Type B pancreatic cell (in vitro differentiated cells): ENCODE data around the gene TRRAP. TPM values are rescaled to one million over a fixed set of nuclear protein-coding genes. Genes with fewer than 3 reads are reported as not detected.

Experiments used
- DNase-seq: peaks from one replicate; pipeline ENCODE4 v3.0.0; 2021; ENCODE audit warnings: mixed read lengths; ENCODE audit not compliant: unreplicated experiment; ENCODE audit errors: extremely low spot score
- H3K27ac Mint-ChIP-seq: 2 replicates; pipeline ENCODE4 v1.8.0; 2021; ENCODE audit warnings: mild to moderate bottlenecking, mixed read lengths
- H3K27me3 Mint-ChIP-seq: 2 replicates; pipeline ENCODE4 v1.8.0; 2021; ENCODE audit warnings: mixed read lengths
- H3K36me3 Mint-ChIP-seq: 2 replicates; pipeline ENCODE4 v1.8.0; 2021; ENCODE audit warnings: mixed read lengths
- H3K4me1 Mint-ChIP-seq: one replicate; pipeline ENCODE4 v1.8.0; 2021; ENCODE audit warnings: mixed read lengths; ENCODE audit not compliant: unreplicated experiment
- H3K4me3 Mint-ChIP-seq: 2 replicates; pipeline ENCODE4 v1.8.0; 2021; ENCODE audit warnings: mild to moderate bottlenecking, mixed read lengths
- H3K9me3 Mint-ChIP-seq: 2 replicates; pipeline ENCODE4 v1.8.0; 2021; ENCODE audit warnings: mixed read lengths
- total RNA-seq: library from RNA; stranded (reverse); gene quantifications from 2 replicates; pipeline ENCODE4 v1.2.1, GENCODE V29; 2021; ENCODE audit warnings: low replicate concordance
- TF ChIP-seq, protein P1 (sequence below): fragments of 200-600 bp; sonication (generic); conservative IDR thresholded peaks from 2 replicates; pipeline ENCODE4 v1.5.0; 2021; ENCODE audit warnings: antibody characterized with exemption, mild to moderate bottlenecking

TRRAP gene
- total RNA-seq, 1 donor from 2014 or later: 65.7 TPM

DNA sequence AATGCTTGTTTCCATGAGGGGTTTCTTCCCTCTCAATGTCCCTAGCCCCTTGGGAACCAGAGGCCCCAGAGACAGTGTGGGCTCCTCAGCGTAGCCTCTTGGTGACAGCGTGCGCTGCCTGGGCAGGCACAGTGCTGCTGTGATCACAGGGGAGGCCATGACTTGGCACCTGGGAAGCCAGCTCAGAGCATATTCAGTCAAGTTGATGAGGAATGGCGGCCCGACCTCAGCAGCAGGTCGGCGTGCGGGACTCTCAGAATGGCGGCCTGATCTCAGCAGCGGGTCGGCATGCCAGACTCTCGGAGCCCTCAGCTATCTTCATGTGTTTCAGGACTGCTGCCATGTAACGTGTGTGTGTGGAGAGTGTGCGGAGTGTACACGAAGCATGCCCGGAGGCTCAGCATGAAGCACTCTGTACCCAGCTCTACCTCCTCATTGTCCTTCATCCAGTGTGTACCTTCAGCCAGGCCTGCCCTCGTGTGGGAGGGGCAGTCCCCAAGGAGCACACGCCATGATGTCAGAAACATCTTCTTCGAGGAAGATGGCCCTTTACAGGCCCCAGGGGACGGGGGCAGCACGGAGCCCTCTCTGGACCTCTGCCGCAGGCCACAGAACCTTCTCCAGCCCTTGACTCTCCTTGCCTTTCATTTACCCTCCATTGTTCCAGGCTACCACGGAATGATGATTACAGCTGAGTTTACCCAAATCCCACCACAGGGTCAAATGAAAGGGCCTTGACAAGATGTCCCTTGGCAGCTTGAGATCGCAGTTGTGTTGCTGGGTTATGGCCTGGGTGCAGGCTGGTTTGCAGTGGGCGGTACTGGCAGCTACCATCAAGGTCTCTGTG, 135.2 kb downstream of the TRRAP start:
- H3K36me3 Mint-ChIP-seq: peaks cover 48% of the 10 kb centered on the region
- no peaks in the 10 kb centered on the region for H3K4me1 Mint-ChIP-seq
- H3K9me3 Mint-ChIP-seq: peaks cover 7% of the 10 kb centered on the region
- no peak overlapping the region for H3K4me3 Mint-ChIP-seq
- no peaks in the 10 kb centered on the region for H3K27me3 Mint-ChIP-seq
- no peak overlapping the region for H3K27ac Mint-ChIP-seq
- no peak for DNase-seq
- TF ChIP-seq, protein P1, sequence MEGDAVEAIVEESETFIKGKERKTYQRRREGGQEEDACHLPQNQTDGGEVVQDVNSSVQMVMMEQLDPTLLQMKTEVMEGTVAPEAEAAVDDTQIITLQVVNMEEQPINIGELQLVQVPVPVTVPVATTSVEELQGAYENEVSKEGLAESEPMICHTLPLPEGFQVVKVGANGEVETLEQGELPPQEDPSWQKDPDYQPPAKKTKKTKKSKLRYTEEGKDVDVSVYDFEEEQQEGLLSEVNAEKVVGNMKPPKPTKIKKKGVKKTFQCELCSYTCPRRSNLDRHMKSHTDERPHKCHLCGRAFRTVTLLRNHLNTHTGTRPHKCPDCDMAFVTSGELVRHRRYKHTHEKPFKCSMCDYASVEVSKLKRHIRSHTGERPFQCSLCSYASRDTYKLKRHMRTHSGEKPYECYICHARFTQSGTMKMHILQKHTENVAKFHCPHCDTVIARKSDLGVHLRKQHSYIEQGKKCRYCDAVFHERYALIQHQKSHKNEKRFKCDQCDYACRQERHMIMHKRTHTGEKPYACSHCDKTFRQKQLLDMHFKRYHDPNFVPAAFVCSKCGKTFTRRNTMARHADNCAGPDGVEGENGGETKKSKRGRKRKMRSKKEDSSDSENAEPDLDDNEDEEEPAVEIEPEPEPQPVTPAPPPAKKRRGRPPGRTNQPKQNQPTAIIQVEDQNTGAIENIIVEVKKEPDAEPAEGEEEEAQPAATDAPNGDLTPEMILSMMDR: no peak

DNA sequence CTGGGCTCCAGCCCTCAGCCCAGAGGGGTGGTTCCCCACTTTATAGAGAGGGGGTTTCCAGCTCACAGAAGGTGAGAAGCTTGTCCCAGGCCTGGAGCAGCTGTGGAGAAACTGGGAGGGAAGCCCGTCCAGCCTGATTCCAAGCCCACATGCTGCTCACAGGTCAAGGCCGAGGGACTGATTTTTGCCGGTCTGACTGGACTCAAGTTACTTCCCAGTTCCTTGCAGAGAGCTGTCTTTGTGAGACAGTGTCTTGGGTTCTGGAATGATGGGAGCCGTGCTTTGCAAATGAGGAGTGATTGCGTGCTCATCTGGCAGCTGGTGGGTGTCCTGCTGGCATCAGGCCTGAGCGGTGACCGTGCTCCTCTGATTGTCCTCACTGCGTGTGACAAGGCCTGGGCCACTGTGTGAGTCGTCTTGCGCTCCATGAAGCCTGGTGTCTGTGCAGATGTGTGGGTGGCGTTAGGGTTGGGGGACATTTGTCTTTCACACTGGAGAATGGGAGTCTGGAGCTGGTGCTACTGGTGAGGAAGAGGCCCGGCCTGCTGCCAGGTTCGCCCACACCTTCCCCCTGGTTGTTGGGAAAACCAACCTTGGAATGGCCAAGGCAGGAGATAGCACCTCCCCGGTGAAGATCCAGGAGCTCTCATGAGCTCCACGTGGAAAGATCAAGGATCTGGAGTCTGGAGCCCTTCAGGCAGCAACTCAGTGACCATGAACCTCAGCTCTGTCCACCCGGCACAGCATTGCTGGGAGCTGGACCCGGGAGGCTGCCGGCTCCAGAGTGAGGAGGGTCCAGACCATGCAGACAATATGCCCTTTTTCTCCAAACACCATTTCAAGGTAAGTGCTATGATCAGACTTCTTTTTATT, 136.0 kb downstream of the TRRAP start:
- H3K9me3 Mint-ChIP-seq: peaks cover 7% of the 10 kb centered on the region
- H3K36me3 Mint-ChIP-seq: peaks cover 54% of the 10 kb centered on the region
- TF ChIP-seq, protein P1: no peak
- no peak overlapping the region for H3K4me3 Mint-ChIP-seq
- DNase-seq: no peak
- no peaks in the 10 kb centered on the region for H3K4me1 Mint-ChIP-seq
- H3K27me3 Mint-ChIP-seq: no peaks in the 10 kb centered on the region
- no peak overlapping the region for H3K27ac Mint-ChIP-seq

DNA sequence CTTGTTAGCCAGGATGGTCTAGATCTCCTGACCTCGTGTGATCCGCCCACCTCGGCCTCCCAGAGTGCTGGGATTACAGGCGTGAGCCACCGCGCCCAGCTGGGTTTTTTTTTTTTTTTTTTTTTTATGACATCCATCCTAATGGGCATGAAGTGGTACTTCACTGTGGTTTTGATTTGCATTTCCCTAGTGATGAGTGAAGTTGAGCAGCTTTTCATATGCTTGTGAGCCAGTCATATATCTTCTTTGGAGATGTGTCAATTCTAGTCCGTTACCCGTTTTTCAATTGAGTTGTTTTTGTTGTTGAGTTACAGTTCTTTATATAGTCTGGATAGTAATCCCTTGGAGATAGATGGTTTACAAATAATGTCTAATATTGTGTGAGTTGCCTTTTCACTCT, 137.9 kb downstream of the TRRAP start:
- Mint-ChIP-seq H3K27ac (no peak overlapping the region), H3K4me3 (no peak overlapping the region), H3K36me3 (peaks cover 57% of the 10 kb centered on the region), H3K9me3 (peaks cover 7% of the 10 kb centered on the region), H3K4me1 (no peaks in the 10 kb centered on the region), H3K27me3 (no peaks in the 10 kb centered on the region)
- DNase-seq: no peak
- TF ChIP-seq, protein P1: no peak

DNA sequence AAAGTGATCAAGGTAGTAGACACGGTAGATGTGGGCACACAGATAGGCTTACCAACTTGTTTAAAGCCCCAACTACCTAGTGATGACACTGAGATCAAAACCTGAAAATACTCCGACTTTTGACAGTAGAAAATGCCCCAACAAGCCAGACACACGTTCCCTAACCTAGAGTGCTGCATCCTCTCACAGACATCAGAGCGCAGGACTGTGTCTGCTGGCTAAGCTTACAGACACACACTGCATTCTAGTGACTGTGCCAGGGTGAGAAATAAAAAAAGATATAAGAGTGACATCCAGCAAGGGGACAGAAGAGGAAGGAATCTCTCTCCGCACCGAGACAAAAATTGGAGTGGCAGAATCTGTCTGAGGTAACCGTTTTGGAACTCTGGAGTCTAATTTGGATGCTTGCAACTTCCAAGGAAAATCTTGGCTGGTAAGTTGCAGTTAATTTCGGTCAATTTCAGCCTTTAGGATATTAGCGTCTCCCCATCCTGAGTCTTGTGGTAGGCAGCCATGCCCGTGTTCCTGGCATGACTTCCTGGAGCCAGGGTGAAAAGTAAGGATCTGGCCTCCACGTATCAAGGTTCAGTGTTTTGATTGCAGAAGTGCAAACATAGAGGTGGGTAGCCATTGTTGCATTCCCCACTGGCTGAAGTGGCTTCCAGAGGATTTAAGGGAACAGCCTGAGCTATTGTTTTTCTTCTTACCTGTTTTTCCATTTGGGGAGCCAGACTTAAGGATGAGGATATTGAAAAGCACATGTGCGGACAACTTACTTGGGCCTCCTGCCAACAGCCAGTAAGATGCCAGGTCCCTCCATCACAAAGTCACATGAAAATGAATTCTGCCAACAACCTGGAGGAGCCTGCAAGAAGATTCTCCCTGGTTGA, 141.4 kb downstream of the TRRAP start:
- peaks cover 54% of the 10 kb centered on the region for H3K36me3 Mint-ChIP-seq
- H3K27ac Mint-ChIP-seq: peak overlapping the region; percentile 9
- no peaks in the 10 kb centered on the region for H3K27me3 Mint-ChIP-seq
- H3K4me1 Mint-ChIP-seq: peaks cover 8% of the 10 kb centered on the region
- TF ChIP-seq, protein P1: no peak
- no peak for DNase-seq
- H3K9me3 Mint-ChIP-seq: peaks cover 7% of the 10 kb centered on the region
- H3K4me3 Mint-ChIP-seq: no peak overlapping the region

DNA sequence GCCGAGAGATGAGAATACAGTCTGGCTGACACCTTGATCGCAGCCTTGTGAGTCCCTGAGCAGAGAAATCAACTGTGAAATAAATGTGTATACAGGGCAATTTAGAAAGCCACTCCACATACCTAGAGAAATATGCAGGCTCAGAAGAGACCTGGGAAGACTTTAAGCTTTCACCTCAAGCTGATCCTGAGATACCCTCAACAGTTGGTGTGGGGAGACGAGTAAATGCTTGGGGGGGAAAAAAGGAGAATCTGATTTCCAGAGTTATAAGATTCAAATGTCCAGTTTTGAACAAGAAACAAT, 142.0 kb downstream of the TRRAP start:
- Mint-ChIP-seq H3K27me3 (no peaks in the 10 kb centered on the region), H3K4me3 (no peak overlapping the region), H3K36me3 (peaks cover 50% of the 10 kb centered on the region), H3K4me1 (peaks cover 8% of the 10 kb centered on the region), H3K27ac (no peak overlapping the region), H3K9me3 (peaks cover 7% of the 10 kb centered on the region)
- no peak for DNase-seq
- TF ChIP-seq, protein P1: no peak
